Central memory CD8-positive, alpha-beta T cell (primary cell): ENCODE measurements around the gene RBM20.
"Not testable (repeated sequence)": the region's sequence is repeated elsewhere in the genome, so short reads cannot be mapped to it uniquely, and the experiment has no call there.

Experiments
- ATAC-seq: fragments of 150-1000 bp; cut with Tn5 transposase; replicated peaks from 2 replicates; pipeline ENCODE4 v1.10.0; 2022; ENCODE audit warnings: mild to moderate bottlenecking, moderate FRiP score, moderate number of reproducible peaks; ENCODE audit not compliant: poor library complexity, severe bottlenecking; ENCODE audit errors: extremely low read depth
- DNase-seq, 2 donors: peaks; one replicate each; pipeline ENCODE4 v3.0.0; 2021; ENCODE audit warnings: low spot score in 2 of 2
- H3K27ac Mint-ChIP-seq: one replicate; pipeline ENCODE4 v1.8.0; 2022; ENCODE audit warnings: low read depth, mild to moderate bottlenecking, moderate library complexity, mixed read lengths
- H3K27me3 Mint-ChIP-seq: one replicate; pipeline ENCODE4 v1.8.0; 2022; ENCODE audit warnings: mixed read lengths
- H3K36me3 Mint-ChIP-seq: one replicate; pipeline ENCODE4 v1.8.0; 2022; ENCODE audit warnings: mild to moderate bottlenecking, moderate library complexity, mixed read lengths; ENCODE audit not compliant: insufficient read depth
- H3K4me1 Mint-ChIP-seq: one replicate; pipeline ENCODE4 v1.8.0; 2022; ENCODE audit warnings: mixed read lengths
- H3K4me3 Mint-ChIP-seq: one replicate; pipeline ENCODE4 v1.8.0; 2022; ENCODE audit warnings: mild to moderate bottlenecking, moderate library complexity, mixed read lengths
- H3K9me3 Mint-ChIP-seq: one replicate; pipeline ENCODE4 v1.8.0; 2022; ENCODE audit warnings: mixed read lengths

RBM20 gene

DNA sequence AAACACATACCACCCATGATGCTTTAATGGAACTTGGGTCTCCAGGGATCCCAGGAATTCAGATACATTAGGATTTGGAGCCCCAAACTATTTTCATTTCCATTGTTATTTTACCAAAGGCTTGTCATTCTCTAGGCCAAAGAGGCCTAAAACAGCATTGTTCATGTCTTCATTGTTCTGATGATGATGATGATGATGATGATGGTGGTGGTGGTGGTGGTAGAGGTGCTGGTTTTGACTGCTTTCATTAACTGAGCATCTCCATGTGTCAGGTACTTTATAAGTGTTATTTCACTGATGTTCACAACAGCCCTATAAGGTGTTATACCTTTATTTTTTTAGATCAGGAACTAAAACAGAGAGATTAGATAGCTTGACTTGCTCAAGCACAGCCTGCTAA, 12.2 kb upstream of the RBM20 start:
- Mint-ChIP-seq H3K4me1 (no peaks in the 10 kb centered on the region), H3K36me3 (no peaks in the 10 kb centered on the region), H3K27me3 (peaks cover 17% of the 10 kb centered on the region), H3K4me3 (no peak overlapping the region), H3K27ac (no peak overlapping the region), H3K9me3 (no peaks in the 10 kb centered on the region)
- no peak for ATAC-seq
- no peak for DNase-seq

GRCh38 chr10:110632591-110633215, 11.4 kb upstream of the RBM20 start:
- Mint-ChIP-seq H3K27me3 (peaks cover 17% of the 10 kb centered on the region), H3K36me3 (no peaks in the 10 kb centered on the region), H3K4me3 (no peak overlapping the region), H3K27ac (no peak overlapping the region), H3K9me3 (no peaks in the 10 kb centered on the region), H3K4me1 (no peaks in the 10 kb centered on the region)
- ATAC-seq = no peak
- no peak for DNase-seq

GRCh38 chr10:110634527-110635209, 9.5 kb upstream of the RBM20 start:
- Mint-ChIP-seq H3K27me3 (peaks cover under 1% of the 10 kb centered on the region), H3K4me1 (no peaks in the 10 kb centered on the region), H3K27ac (no peak overlapping the region), H3K4me3 (no peak overlapping the region), H3K9me3 (no peaks in the 10 kb centered on the region), H3K36me3 (no peaks in the 10 kb centered on the region)
- DNase-seq (no peak), ATAC-seq (no peak)

- no peaks in the 10 kb centered on the region for H3K9me3 Mint-ChIP-seq
- no peak overlapping the region for H3K27ac Mint-ChIP-seq
- no peaks in the 10 kb centered on the region for H3K36me3 Mint-ChIP-seq
- no peak for ATAC-seq
- H3K4me3 Mint-ChIP-seq = no peak overlapping the region
- peaks cover 9% of the 10 kb centered on the region for H3K4me1 Mint-ChIP-seq
- H3K27me3 Mint-ChIP-seq = peaks cover 7% of the 10 kb centered on the region
- no peak for DNase-seq
These were observed 7.6 kb upstream of the RBM20 start for GRCh38 chr10:110636572-110636931.

- Mint-ChIP-seq H3K4me3 (no peak overlapping the region), H3K9me3 (no peaks in the 10 kb centered on the region), H3K4me1 (peaks cover 11% of the 10 kb centered on the region), H3K36me3 (no peaks in the 10 kb centered on the region), H3K27ac (no peak overlapping the region), H3K27me3 (peaks cover 12% of the 10 kb centered on the region)
- no peak for ATAC-seq
- DNase-seq = no peak
These were observed 7.1 kb upstream of the RBM20 start for GRCh38 chr10:110636932-110637557.

DNA sequence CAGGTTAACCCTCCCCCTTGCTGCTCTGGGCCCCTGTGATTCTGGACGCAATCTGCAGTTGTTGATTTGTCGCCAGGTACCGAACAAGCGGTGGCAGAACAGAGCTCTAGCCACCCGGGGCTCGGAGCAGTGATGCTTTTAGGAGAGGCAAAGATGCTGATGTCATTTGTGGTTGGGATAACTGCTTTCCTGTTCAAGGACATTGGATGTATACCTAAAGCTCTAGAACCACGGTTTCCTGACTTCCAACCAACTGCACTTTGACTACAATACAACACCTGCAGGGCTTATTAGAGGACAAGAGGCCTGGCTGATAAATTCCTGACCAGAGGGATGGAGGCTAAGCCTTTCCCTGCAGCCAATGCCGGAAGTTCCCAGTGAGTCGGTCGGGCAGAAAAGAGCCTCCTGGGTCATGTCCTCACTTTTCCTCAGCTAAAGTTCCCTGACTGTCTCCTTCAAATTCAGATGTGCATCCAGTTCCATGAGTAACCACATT, 6.5 kb upstream of the RBM20 start:
- H3K4me3 Mint-ChIP-seq = no peak overlapping the region
- no peaks in the 10 kb centered on the region for H3K9me3 Mint-ChIP-seq
- no peak for DNase-seq
- peaks cover 1% of the 10 kb centered on the region for H3K36me3 Mint-ChIP-seq
- H3K4me1 Mint-ChIP-seq = peaks cover 15% of the 10 kb centered on the region
- no peak overlapping the region for H3K27ac Mint-ChIP-seq
- no peak for ATAC-seq
- H3K27me3 Mint-ChIP-seq = peaks cover 18% of the 10 kb centered on the region

DNA sequence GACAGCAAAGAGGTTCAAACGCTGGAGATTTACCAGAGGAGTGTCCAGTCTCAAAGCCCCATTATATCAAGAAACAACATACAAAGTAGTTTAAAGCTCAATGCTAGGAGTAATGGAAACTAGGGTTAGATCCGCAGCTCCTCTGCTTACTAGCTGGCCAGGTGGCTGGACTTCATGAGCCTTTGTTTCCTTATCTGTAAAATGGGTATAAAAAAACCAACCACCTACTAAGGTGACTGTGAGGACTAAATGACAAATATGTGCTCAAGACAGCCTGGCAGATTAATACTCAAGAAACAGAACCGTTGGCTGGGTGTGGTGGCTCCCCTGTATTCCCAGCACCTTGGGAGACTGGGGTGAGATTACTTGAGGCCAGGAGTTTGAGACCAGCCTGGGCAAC, 5.8 kb upstream of the RBM20 start:
- peaks cover 22% of the 10 kb centered on the region for H3K4me1 Mint-ChIP-seq
- no peak for ATAC-seq
- peaks cover 25% of the 10 kb centered on the region for H3K27me3 Mint-ChIP-seq

GRCh38 chr10:110639046-110639445, 5.1 kb upstream of the RBM20 start:
- H3K4me3 Mint-ChIP-seq = not testable (repeated sequence)
- peaks cover 28% of the 10 kb centered on the region for H3K27me3 Mint-ChIP-seq

More for the DNA sequence above, 5.8 kb upstream of the RBM20 start:
- H3K27ac Mint-ChIP-seq = no peak overlapping the region
- no peak overlapping the region for H3K4me3 Mint-ChIP-seq
- H3K36me3 Mint-ChIP-seq = peaks cover 3% of the 10 kb centered on the region
- no peak for DNase-seq
- H3K9me3 Mint-ChIP-seq = no peaks in the 10 kb centered on the region

DNA sequence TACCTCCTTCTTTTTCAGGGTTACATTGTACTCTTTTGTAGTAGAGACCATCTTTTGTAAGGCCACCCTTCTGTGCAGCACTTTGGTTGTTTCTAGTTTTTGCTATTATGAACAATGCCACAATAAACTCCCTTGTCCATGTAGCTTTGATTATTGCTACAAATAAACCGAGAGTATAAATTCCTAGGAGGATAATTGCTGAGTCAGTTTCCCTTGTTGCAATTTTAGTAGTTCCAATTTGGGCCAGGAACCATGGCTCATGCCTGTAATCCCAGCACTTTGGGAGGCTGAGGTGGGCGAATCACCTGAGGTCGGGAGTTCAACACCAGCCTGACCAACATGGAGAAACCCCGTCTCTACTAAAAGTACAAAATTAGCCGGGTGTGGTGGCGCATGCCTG, 4.3 kb upstream of the RBM20 start:
- H3K27ac Mint-ChIP-seq = not testable (repeated sequence)
- H3K27me3 Mint-ChIP-seq = peaks cover 32% of the 10 kb centered on the region

More at GRCh38 chr10:110639046-110639445, 5.1 kb upstream of the RBM20 start:
- peaks cover 23% of the 10 kb centered on the region for H3K4me1 Mint-ChIP-seq
- ATAC-seq, H3K9me3 Mint-ChIP-seq, DNase-seq, H3K27ac Mint-ChIP-seq, H3K36me3 Mint-ChIP-seq: not testable (repeated sequence)

DNA sequence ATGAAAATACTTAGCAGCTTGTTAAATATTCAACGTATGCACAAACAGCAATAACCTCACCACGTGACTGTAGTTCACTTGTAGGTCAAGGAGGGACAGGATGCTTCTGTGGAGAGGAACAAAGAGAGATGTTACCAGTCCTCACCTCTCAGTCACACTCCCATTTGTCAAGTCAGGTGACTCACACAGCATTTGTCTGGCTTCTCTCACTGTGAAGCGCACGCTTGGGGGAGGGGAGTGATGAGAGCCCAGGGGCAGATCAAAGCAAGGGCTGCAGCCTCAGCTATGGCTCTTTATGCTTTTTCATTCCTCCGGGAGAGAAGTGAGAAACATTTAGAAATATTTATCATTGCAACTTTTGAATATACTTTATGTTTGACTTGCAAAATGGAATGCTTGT, 2.9 kb upstream of the RBM20 start:
- Mint-ChIP-seq H3K27me3 (peaks cover 41% of the 10 kb centered on the region), H3K36me3 (peaks cover 3% of the 10 kb centered on the region), H3K4me1 (peaks cover 23% of the 10 kb centered on the region), H3K27ac (no peak overlapping the region), H3K9me3 (no peaks in the 10 kb centered on the region), H3K4me3 (peak overlapping the region; percentile 32)
- DNase-seq (no peak), ATAC-seq (peak; percentile 75)

More for the DNA sequence above, 4.3 kb upstream of the RBM20 start:
- not testable (repeated sequence) for H3K36me3 Mint-ChIP-seq, DNase-seq, ATAC-seq, H3K4me3 Mint-ChIP-seq, H3K9me3 Mint-ChIP-seq
- H3K4me1 Mint-ChIP-seq = peaks cover 23% of the 10 kb centered on the region

GRCh38 chr10:110642204-110643034, 1.7 kb upstream of the RBM20 start:
- Mint-ChIP-seq H3K27ac (no peak overlapping the region), H3K4me3 (peak overlapping the region; percentile 56), H3K27me3 (peaks cover 52% of the 10 kb centered on the region), H3K9me3 (no peaks in the 10 kb centered on the region), H3K36me3 (peaks cover 3% of the 10 kb centered on the region), H3K4me1 (peaks cover 23% of the 10 kb centered on the region)
- ATAC-seq = no peak
- DNase-seq = no peak

DNA sequence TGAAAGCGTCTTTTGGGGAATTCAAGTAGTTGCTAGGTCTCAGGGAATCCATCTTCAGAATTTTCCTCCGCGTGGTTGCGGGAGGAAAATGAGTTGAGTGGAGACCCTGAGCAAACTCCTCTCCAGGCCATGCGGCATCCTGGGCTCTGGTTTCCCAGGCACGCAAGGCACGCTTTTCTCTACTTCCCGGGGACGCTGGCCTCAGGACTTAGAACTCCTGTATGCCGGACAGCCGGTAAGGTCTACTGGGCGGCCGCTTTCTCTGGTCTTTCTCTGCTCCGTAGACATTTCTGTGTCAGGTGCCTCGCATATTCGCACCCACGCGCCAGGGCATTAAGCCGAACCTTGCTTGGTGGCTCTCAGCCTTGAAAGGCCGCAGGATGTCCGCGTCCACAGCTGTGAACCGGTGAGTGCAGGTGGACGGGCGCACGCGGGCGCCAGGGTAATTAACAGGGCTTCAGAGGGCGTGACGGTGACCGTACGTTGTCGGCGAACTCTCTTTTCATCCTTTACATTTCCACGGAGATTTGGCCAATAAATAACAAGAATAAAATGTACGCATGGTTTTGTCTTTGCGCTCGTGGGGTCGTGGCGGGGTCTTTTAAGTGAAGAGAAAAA, 992 bp upstream of the RBM20 start:
- peaks cover 23% of the 10 kb centered on the region for H3K4me1 Mint-ChIP-seq
- H3K4me3 Mint-ChIP-seq = peak overlapping the region; percentile 56
- H3K27me3 Mint-ChIP-seq = peaks cover 60% of the 10 kb centered on the region
- DNase-seq = no peak
- no peak overlapping the region for H3K27ac Mint-ChIP-seq
- no peaks in the 10 kb centered on the region for H3K9me3 Mint-ChIP-seq
- peaks cover 3% of the 10 kb centered on the region for H3K36me3 Mint-ChIP-seq
- ATAC-seq = no peak
